ENCODE results near the gene MAN1A2. TPM values are rescaled to one million over a fixed set of nuclear protein-coding genes. Genes with fewer than 3 reads are reported as not detected.

MAN1A2 gene
- total and polyA plus RNA-seq, 9 of the 15 experiments (the other 6 are each of a cell fraction or from before 2014, with no cell fraction given), result 4.2 to 38.4 (median 18.7) TPM

- TF ChIP-seq TFAP4 (CRISPR knock-in tag; IDR thresholded peaks at IDR 0.05; ENCODE audit: borderline replicate concordance), result peak; percentile 26; the same call in 1 of the 2 replicates
- no peak for TF ChIP-seq ZNF644 (tag; IDR thresholded peaks at IDR 0.05; ENCODE audit: low read depth)
- no peak for TF ChIP-seq STAT6 (CRISPR knock-in tag; IDR thresholded peaks at IDR 0.05)
- no peak for TF ChIP-seq GTF2B (IDR thresholded peaks at IDR 0.05; ENCODE audit: extremely low read depth, insufficient read length)
- TF ChIP-seq ZNF407 (IDR thresholded peaks at IDR 0.05; ENCODE audit: low read depth), result no peak
- peak; percentile 53 to 85 for TF ChIP-seq E2F6 (IDR thresholded peaks at IDR 0.05; ENCODE audit: borderline replicate concordance in 1 of 2, extremely low read depth in 1 of 2, insufficient read depth in 1 of 2, insufficient read length in 1 of 2, low read depth in 1 of 2, low read length in 1 of 2, poor library complexity in 1 of 2, severe bottlenecking in 1 of 2)
Observed at GRCh38 chr1:117366177-117367045, 838 bp upstream of the MAN1A2 start (continued).

Measured in K562 (cell line).